Measurements from ENCODE around the gene IRF7.
A peak's percentile ranks its signal among the peaks of the same experiment; 100 is the strongest.

IRF7 gene

DNA sequence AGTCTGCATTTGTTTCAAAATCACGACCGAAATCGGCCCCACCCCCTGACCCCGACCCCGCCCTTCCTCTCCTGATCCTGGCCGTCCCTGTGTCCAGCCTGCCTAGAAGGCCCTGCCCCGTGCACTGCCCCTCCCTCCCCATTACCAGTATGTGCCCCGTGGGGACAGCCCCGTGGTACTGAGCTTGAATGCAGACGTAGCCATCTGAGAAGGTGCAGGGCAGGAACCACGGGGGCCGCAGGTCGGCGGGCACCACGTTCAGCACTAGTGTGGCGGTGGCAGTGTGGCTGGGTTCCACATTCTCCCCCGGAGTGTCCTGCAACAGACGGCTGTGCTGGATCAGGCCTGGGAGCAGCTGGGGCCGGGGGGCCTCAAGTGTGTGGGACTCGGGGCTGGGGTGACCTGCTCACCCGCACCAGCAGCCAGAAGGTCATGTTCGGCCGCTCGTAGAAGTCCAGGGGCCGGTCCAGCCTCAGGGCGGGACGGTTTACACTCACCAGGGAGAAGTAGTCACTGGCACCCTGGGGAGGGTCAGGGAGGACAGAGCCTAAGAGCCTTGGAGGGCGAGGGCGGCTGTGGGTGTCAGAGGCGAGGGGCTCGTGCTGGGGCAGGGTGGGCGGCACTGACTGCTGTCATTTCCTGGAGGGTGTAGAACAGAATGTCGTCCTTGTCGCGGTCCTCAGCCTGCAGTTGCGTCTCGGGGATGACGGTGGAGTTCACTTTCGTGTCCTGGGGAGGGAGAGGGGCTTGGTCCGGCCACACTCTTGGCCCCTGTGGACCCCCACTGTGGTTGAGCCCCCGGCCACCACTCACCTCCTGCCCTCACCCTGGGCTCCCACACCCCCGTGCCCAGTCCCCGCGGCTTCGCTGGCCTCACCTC is 5.4 kb upstream of the IRF7 start:
- DNase-seq = no peak

DNA sequence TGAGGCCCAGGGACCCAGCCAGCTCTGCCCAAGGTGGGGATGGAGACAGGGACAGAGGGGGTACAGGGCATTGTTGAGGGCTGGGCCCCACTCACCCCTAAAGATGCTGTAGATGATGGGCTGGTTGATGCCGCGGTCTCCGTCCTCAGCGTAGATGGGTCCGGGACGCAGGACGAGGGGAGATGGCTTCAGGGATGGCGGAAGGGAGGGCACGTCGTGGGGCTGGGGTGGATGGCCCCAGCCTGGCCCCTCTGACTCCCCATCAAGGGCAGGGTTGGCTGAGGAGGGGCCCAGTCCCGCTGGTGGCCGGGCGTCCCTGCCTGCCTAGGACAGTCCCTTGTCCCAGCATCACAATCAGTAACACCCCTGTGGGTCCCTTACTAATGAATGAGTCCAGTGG is 4.5 kb upstream of the IRF7 start:
- no peak for DNase-seq

DNA sequence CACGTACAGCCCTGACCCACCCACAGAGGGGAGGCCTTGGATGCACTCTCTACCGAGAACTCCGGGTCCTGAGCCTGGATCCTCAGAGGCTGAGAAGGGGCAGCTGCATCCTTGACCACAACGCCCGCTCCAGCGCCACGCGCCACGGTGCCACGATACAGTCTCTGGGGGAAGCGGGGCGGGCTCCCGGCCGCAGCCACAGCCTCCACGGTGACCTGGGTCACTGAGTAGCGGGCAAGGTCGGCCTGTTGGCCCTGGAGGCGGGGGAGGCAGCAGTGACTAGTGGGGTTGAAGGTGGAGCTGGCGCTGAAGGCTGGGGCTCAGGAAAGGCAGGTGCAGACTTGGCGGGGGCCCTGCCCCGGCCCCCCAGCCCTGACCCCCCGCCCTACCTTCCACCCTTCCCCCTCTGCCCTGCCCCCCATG is 3.9 kb upstream of the IRF7 start:
- DNase-seq = no peak

DNA sequence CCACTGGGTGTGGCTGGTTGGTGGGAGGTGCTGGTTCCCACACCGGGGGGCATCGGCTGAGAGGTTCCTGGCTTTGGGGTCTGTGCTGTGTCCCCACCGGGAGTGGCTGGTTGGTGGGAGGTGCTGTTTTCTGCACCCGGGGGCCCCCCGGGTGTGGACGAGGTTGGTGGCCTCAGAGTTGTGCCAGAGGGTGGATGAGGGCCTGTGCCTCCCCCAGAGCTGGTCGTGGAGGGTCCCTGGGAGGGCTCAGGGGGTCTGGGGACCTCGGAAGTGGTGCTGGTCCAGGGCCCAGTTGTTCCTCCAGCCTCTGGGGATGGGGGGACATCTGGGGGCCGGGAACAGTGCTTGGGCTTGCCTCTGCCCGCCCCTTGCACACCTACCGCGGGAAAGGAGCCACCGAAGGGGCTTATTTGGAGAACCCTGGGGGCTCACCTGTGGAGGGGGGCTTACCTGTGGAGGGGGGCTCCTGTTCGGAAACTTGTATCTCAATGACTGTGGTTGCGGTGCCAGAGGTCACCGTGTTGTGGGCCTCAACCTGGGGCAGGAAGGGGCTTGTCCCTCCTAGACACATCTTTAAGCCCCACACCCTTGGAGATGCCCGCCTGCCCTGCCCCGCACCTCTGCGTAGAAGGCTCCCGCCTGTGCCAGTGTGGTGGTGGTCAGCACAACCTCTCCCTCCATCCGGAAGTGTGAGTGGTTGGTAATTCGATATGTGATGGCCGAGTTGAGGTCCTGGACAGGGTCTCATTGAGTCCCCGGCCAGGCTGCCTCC is 3.3 kb upstream of the IRF7 start:
- no peak for DNase-seq

DNA sequence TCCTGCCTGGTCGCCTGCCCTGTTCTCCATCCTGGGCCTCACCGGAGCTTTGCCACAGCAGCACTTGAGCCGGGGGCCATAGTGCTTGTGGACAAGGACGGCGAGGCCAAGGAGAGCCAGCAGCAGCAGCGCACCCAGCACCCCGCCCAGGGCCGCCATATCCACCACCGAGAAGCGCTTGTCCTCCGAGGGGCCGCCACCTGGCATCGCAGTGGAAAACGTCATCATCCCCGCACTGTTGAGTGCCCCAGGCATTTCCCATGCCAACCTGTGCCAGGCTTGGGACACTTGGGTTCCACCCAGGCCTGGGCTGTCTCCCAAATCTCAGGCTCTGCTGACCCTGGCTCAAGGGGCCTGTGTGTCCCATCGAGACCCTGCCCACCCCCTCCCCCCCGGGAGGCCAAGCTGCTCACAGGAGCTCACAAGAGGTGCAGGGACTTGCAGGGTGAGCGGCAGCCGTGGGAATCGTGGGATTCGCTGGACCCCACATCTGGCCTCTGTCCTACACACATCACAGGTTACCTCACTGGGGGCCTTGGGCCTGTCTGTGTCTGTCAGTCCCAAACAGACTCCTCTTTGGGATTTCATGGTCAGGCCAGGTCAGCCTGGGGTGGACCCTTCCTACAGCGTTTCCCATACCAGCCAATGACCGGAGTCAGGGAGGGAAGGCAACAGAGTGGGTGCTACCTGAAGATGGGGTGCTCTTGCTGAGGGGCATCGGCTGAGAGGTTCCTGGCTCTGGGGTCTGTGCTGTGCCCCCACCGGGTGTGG is 2.3 kb upstream of the IRF7 start:
- no peak for DNase-seq

DNA sequence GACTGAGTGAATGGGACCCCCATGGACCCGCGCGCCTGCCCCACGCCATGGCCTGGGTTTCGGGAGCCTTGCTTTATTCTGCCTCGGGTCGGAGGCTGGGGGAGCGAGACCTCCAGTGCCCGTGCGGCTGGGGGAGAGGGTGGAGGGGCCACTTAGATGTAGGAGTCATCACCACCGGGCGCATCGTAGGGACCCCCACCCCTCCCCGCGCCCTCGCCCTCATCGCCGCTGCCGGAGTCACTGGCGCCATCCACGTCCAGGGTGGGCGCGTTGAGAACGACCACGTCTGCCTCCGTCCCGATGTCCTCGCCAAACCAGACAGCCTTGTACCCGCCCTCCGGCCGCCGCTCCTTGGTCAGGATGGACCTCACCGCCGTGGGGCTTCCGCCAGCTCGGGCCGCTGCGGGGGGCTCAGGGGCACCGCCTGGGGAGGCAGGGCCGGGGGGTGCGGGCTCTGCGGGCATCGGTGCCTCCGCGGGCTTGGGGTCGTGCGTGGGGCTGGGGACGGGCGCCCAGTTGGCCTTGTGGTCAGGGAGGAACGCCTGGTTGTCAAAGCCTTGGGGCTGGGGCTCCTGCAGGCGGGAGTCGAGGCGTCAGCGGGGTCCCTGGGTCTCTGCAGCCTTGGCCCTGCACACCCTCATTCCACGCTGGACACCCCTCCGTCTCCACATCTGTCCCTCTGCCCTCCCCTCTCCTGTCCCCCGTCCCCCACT is 1.6 kb upstream of the IRF7 start:
- no peak for DNase-seq

DNA sequence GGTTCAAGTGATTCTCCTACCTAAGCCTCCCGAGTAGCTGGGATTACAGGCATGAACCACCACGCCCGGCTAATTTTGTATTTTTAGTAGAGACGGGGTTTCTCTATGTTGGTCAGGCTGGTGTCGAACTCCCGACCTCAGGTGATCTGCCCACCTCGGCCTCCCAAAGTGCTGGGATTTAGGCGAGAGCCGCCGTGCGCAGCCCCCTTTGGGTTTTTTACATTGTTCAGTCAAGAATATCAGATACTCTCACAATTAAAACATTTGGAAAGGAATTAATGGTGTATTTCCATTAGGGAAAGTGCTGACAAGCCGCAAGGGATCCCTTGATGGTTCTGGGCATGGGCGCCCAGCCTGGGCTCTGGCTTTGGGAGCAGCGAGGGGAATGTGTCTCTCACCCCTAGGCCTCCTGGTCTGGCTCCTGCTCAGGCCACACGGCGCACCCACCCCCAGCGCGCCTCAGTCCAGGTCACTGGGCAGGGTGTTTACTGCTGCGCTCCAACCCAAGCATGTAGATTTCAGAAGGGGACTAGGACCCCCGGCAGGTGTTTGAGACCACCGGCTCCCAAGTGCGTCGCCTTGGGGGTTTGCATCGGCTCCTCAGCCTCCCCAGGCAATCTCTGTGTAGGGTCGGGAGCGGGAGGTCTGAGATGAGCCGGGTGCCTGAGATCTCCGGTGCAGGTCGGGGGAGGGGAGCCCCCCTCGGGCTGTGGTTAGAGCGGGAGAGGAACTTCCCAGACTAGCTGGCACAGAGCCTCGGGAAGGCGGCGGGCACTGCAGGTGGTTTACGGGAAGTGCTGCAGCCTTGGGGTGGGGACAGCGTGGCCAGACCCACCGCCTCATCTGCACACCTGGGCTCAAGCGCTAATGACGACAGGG is 809 bp upstream of the IRF7 start:
- no peak for DNase-seq

DNA sequence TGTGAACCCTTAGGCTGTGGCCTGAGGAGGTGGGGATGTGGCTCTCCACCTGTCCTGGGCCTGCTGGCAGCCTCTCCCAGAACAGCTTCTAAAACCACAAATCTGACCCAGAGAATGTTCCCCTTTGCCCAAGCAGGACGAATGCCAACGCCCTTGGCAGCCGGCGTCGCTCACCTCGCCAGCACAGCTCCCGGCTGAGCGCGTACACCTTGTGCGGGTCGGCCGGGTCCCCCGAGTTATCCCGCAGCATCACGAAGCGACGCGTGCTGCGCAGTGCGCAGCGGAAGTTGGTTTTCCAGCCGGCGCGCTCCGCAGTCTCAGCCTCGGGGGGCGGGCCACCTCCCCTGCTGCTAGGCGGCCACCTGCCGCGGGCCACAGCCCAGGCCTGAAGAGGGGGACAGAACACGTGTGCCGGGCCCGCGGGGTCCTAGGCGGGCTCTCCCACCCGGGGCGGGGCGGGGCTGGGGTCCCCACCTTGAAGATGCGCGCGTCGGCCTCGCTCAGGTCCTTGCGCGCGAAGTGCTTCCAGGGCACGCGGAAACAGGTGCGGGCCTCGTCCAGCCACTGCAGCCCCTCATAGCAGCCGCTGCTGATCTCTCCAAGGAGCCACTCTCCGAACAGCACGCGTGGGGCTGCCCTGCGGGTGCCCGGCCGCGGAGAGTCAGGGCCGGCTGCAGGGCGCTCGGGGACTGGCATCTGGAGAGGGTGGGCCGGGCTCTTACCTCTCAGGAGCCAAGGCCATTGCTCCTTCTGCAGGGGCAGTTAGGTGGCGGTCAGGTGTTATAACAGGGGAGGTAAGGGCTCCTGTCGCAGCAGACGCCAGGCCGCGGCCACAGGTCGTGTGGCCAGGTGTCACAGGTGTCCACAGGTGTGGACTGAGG is 887 bp downstream of the IRF7 start:
- no peak for DNase-seq

DNA sequence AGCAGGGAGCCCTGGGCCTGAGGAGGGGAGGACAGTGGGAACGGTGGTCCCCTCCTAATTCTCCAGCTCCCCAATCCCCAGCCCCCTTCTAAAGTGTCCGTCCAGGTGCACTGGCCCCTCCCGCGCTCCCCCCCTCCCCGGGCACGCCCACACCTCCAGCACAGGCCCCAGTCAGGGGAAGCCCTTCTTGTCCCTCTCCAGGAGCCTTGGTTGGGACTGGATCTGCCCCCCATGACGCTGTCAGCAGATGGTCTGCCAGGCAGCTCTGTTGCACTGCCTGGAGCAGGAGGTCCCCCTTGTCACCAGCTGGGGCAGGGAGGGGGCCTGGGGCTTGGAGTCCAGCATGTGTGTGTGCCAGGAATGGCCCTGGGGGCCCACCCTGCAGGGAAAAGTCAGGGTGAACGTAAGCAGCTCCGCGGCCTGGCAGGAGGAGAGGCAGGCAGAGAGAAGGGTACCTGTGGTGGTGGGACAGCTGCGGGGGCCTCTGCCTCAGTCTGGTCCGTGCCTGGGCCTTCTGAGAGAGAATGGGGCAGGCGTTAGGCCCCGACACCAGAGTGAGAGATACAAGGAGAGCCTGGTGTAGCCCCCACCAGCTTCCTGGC is 1.6 kb downstream of the IRF7 start:
- no peak for DNase-seq

DNA sequence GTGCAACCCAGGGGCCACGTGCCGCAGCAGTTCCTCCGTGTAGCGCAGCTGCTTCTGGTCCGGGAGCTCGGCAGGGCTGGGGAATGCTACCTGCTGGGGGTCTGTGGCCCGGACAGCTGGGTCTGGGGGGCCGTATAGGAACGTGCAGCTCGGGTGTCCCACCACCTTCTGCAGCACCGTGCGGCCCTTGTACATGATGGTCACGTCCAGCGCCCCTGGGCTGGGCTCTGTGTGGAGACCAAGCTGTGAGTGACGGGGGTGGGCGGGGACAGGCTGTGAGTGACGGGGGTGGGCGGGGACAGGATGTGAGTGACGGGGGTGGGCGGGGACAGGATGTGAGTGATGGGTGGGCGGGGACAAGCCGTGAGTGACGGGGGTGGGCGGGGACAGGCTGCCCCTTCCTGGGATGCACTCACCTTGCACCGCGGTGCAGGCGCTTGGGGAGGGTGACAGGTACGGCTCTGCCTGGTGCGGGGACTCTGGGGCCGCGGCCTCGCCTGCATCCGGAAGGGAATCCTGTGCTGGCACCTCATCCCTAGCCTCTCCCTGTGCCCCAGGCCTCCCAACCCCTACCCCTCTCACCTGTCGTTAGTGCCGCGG is 2.3 kb downstream of the IRF7 start:
- peak; percentile 96 for DNase-seq

DNA sequence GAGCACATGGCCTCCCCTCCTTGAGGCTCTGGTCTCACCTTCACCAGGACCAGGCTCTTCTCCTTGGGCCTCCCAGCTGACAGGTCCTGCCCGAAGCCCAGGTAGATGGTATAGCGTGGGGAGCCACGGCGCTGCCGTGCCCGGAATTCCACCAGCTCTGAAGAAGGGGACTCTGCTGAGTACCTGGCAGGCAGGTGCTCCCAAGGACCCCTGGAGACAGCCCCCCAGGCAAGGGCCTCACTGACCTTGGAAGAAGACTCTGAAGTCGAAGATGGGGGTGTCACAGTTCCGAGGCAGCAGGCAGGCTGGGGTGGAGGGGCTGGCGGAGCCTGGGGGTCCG is 2.8 kb downstream of the IRF7 start:
- DNase-seq = no peak

DNA sequence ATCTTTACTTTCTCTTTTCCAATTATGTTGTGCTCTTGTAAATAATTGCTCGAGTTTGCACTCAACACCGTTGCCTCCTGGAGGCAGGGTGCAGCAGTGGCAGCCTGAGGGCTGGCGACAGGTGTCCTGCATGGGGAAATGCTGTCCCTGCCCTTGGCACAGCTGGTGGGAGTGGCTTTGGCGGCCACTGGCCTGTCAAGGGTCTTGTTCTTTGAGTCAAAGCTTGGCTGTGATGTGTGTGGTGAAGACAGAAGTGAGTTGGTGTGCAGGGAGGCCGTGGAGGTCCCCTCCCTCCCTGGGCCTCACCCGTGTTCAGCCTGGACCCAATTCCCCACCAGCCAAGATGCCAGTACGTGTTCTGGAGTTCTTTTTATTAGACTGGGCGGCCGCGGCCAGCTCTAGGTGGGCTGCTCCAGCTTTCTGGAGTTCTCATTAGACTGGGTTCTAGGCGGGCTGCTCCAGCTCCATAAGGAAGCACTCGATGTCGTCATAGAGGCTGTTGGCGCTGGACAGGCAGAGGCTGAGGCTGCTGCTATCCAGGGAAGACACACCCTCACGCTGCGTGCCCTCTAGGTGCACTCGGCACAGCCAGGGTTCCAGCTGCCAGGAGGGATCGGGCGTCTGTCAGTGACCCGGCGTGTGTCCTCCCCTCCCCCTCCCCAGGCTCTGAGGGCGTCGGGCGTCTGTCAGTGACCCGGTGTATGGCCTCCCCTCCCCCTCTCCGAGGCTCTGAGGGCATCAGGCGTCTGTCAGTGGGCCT is 3.4 kb downstream of the IRF7 start:
- DNase-seq = no peak

DNA sequence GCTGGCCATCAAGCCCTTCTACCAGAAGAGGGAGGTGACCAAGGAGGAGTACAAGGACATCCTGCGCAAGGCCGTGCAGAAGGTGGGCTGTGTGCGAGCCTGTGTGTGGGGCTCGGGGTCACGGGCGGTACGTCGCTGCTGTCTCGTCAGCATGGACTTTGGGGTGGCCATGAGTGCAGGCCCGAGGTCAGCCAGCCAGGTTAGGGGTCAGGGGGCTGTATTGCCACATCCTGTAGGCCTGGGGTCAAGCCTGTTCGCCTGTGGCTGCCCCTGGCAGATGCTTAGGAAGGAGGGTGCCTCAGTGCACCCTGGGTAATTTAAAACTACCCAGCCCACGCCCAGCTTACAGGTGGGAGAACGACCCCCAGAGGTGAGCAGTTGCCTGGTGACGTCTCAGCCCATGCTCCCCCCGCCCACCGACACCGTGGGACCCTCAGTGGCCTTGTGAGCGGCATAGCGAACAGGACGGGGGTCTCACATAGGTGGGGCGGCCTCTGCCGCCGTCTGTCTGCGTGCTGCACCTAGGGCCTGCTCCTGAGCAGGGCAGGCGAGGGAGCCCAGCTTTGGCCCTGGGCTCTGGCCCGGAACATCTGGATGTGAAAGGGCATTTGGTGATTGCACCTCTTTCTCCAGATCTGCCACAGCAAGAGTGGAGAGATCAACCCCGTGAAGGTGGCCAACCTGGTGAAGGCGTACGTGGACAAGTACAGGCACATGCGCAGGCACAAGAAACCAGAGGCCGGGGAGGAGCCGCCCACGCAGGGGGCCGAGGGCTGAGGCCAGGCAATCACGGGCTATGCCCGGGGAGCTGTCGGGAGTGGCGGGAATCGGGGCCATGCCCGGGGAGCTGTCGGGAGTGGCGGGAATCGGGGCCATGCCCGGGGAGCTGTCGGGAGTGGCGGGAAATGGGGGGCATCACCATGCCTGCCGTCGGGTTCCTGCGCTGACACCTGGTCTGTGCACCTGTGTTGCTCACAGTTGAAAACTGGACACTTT is 4.5 kb downstream of the IRF7 start:
- DNase-seq = no peak

DNA sequence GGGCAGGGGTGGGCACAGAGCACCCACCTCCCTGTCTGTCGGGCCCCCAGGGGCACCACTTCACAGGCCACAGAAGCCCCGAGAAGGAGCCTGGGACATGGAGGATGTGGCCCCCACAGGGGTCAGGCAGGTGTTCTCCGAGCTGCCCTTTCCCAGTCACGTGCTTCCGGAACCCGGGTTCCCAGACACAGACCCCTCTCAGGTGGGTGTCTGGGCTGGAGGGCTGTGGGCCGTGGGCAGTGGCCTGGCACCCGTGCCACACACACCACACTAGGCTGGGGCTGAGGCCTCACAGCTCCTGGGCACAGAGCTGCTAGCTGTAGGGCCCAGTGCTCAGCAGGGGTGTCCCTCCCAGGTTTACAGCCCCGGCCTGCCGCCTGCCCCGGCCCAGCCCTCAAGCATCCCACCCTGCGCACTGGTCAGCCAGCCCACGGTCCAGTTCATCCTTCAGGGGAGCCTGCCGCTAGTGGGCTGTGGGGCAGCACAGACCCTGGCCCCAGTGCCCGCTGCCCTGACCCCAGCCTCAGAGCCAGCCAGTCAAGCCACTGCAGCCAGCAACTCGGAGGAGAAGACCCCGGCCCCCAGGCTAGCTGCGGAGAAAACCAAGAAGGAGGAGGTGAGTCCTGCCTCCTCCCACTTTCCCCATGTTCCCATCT is 5.5 kb downstream of the IRF7 start:
- DNase-seq = no peak

DNA sequence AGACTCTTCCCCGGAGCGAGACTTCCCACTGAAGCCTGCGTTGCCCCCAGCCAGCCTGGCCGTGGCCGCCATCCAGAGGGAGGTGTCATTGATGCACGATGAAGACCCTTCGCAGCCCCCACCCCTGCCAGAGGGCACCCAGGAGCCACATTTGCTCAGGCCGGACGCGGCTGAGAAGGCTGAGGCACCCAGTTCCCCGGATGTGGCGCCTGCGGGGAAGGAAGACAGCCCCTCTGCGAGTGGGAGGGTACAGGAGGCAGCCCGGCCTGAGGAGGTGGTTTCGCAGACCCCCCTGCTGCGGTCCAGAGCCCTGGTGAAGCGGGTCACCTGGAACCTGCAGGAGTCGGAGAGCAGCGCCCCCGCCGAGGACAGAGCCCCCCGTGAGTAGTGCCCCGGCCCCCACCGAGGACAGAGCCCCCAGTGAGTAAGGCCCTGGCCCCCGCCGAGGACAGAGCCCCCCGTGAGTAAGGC is 6.4 kb downstream of the IRF7 start:
- no peak for DNase-seq

DNA sequence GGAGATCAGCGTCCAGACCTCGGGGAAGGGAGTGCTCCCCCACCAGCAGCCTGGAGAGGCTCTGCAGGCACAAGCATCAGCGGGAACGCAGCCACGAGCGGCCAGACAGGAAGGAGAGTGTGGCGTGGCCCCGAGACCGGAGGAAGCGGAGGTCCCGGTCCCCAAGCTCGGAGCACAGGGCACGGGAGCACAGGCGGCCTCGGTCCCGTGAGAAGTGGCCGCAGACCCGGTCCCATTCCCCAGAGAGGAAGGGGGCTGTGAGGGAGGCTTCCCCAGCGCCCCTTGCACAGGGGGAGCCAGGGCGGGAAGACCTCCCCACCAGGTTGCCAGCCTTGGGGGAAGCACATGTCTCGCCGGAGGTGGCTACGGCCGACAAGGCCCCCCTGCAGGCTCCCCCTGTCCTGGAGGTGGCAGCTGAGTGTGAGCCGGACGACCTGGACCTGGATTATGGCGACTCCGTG is 6.9 kb downstream of the IRF7 start:
- no peak for DNase-seq
